GM04504 (cell line): Measurements from ENCODE around the gene ESYT2.

Experiments used
- DNase-seq: peaks from one replicate; pipeline ENCODE4 v3.0.0-alpha.2; 2012; ENCODE audit warnings: low read depth

ESYT2 gene

DNA sequence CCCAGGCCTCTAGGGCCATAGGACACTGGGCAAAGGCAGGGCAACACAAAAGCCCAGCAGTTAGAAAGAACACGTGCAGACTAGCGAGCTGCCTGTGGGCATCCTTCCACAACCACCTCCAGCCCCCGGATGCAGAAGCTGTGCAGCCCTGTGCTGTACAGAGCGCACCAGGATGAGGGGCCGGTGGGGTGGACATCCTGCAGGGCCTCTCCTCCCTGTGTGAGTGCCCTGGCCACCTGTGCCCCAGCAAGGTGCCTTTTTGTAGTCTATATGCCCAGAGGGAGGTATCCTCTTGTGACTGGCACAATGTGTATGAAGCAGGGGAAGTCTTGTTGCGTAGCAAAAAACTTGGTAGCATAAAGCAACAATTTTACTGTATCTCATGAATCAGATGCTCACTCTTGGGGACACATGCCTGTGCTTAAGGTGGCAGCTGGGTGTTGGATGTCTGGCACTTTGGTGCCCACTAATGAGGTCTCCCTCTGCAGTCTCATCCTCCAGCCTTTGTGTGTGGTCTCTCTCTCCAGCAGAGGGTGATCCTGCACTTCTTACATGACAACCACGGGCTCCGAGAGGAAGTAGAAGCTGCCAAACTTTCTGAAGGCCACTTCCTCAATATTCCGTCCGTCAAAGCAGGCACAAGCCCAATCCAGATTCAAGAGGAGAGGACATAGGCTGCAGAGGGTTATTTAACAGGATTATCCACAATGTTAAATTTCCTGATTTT is 133.4 kb downstream of the ESYT2 start:
- DNase-seq, result peak; percentile 68

DNA sequence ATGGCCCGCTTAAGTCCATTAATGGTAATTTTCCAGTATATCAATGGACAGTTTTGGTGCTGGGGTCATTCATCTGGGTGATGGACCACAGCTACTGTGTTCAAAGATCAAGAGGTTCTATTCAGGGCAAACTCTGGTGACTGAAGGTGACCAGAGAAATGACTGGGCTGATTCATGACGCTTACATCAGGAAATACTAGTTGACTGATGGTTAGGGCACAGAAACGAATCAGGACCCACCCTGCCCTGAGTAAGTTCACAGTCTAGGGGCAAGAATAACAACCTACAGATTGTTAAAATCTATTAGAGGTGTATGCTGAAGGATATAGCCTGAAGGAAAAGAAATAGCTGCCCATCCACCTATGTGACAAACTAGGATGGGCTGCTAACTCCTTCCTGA is 134.3 kb downstream of the ESYT2 start:
- no peak for DNase-seq

DNA sequence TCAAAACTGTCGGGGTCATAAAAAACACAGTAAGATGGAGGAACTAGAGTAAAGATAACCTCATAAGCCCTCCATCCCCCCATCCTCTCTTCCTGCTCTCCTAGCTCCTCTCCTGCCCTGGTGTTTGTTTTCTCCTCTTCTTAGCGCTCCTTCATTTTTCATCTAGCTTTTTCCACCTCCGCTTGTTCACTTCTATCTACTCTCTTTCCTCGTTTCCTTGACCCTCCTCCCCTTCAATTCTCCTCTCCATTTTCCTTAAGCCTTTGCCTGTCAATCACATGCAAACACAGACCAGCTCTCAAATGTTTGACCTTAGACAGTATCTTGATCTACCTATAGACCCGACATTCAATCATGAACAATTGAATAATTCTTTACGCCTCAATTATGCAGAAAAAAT is 134.7 kb downstream of the ESYT2 start:
- DNase-seq, result no peak

DNA sequence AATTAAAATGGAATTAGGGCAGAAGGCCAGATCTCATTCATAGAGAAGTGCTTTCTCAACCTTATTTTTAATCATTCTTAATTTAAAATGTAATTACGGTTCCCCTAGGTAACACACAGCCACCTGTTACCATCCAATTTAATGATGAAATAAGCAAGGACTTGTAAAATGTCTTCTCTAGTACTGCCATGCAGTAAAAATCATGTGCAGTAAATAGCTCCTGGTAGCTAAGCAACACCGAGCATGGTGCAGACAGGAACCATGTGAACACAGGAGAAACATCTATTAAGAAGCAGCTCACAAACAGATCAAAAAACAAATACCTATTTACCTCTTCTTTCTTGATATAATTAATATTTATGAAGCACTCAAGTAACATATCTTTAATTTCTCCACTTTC is 139.8 kb downstream of the ESYT2 start:
- DNase-seq, result no peak

DNA sequence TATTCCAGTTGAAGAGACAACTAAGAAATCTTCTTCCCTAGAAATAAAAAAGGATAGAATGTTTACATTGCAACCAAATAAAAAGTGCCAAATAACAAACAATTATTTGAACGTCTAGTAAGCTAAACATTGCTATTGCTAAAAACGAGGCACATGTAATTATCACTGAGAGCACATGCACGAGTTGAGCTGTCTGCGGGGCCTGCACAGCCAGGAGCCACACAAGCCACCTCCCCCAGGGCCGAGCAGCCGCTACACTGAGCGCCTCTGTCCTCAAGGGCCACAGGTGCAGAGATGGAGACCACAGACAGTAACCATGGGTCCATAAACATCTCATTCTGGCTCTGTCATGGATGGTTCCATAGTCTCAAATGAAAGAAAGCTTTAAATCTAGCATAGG is 141.9 kb downstream of the ESYT2 start:
- no peak for DNase-seq

DNA sequence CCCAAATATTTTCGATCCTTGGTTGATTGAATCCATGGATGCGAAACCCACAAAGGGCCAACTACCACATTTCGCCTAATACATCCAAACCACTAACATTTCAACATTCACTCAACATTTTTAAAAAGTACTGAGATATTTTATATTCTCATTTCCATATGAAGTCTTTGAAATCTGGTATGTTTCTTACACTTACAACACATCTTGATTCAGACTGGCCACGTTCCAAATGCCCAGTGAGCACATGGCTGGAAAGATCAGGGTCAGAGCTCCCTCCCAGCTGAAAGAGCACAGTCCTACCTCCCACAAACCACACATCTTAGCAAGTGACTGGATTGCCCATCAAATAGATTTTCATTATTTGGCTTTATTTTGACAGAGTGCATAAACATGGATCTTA is 143.6 kb downstream of the ESYT2 start:
- DNase-seq, result no peak

DNA sequence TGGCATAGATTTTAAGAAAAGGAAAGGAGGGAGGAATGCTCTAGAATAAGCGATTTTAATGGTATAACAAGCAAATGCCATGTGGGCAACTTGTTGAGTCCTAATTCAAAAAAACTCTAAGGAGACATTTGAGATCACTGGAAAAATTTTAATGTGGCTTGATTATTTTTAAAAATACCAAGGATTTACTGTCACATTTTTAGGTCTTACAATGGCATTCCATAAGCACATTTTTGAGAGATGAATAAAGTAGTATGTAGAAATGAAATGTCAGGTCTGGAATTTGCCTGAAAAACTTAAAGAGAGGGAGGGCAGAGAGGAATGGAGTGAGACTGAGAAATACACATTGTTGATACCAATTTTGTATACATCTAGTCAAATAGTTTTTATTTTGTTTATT is 145.0 kb downstream of the ESYT2 start:
- DNase-seq, result no peak

DNA sequence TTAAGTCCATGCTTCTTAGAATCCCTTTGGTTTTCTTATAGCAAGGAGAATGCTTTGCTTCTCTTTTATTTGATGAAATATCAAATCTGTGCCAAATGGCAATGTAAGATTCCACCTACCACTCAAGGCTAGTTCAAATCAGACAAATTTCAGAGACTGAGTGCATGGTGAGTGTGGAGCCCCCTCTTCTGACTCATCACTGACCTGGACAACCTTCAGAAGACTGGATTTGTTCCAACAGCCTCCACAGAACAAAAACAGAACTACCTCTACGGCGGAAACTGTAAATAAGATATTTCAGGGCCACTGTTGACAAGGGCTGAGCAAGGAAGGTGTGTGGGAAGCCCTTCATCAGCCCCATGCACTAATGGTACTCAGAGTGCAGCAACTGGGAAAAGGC is 145.8 kb downstream of the ESYT2 start:
- no peak for DNase-seq

DNA sequence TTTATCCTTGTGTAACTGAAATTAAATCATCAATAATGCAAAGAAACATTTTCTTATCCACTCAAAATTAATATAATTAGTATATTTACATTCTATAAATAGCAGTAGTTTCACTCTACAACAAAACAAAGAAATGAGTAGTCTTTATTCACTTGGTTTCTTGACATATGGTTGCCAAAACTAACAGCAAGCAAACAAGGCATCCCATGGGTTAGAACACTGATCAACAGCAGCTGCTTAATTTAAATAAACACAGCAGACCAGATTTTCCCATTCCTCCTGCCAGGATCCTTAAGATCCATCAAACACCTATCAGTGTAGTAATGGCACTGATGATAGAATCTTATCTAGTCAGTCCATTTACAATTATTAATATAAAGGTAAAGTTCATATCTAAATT is 146.9 kb downstream of the ESYT2 start:
- no peak for DNase-seq
